ENCODE measurements around the gene CDK16.

Gene CDK16

DNA sequence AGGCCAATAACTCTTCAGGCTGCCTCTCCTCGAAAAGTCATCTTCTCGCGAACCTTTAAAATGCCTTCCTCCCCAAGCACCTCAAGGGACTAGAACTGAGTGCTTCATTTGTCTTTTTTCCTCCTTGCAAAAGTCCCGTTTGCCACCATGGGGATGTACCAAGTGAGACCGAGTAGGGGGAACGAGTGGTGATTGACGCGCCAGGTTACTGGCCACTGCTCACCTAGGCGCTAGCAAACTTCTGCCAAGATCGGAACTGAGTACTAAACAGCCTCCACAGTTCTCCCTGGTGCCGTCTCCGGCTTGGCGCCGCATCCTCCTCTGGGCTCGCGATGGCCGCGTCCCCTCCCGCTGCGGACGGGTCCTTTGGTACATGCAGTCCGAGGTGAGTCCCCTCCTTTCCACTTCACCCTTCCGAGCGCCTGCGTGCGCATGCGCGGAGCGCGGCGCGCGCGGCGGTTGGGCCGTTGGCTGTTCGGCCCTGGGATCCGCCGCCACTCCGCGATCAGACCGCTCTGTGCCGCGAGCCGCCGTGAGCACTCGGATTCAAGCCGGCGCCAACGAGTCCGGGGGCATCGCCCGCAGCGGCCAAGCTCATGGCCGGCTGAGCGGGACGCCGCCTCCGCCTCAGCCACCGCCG, at the start of gene CDK16:
CDK16 (plus strand) TSS at position 402 of the 640 bp plus-strand sequence. CDS start 4,877 bp downstream, outside the sequence.
- DNase-seq, result peak; percentile 85

DNA sequence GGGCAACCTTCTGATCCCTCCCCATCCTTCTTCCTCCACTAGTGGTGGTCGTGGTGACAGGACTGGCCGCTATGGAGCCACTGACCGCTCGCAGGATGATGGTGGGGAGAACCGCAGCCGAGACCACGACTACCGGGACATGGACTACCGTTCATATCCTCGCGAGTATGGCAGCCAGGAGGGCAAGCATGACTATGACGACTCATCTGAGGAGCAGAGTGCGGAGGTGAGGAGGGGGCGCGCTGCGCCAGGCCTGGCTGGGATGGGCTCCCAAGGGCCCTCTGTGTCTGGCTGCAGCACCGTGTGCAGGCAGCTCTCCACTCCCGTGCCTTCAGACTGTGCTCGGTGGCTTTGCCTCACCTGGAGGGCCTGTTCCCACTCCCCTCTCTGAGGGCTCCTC, 49.2 kb upstream of the CDK16 start:
- no peak for DNase-seq

DNA sequence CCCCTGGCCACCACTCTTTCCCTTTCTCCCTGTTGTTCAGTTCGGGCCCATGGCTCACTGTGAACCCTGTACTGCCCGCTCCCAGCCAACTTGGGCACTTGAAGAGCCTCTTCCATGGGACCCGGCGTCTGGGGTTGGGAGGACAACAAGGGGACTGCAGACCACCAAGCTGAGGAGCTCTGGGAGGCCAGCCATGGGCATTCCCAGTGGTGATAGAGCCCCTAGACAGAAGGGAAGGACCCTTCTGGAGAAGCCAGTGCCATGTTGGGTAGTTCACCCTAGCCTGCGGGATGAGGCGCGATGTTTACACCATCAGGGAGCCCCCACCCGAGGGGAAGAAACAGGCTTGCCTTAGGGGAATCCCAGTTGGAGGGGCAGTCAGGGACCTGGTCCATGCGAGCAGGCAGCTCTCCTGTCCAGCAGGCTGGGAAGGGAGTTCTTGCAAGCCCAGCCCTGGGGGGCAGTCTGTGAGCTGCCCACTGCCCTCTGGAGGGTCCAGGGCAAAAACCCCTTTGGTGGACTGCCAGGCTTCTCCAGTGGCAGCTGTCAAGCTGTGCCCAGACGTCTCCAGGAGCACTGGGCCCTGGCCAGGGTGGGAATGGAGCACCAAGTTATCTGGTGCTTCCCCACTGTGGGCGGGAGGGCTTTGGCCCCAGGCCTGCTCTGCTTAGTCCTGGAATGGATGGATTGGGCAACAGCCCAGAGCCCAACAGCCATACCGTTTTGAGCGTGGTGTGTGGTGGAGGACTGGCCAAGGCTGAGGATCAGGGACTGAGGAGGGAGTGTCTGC, 48.6 kb upstream of the CDK16 start:
- no peak for DNase-seq

DNA sequence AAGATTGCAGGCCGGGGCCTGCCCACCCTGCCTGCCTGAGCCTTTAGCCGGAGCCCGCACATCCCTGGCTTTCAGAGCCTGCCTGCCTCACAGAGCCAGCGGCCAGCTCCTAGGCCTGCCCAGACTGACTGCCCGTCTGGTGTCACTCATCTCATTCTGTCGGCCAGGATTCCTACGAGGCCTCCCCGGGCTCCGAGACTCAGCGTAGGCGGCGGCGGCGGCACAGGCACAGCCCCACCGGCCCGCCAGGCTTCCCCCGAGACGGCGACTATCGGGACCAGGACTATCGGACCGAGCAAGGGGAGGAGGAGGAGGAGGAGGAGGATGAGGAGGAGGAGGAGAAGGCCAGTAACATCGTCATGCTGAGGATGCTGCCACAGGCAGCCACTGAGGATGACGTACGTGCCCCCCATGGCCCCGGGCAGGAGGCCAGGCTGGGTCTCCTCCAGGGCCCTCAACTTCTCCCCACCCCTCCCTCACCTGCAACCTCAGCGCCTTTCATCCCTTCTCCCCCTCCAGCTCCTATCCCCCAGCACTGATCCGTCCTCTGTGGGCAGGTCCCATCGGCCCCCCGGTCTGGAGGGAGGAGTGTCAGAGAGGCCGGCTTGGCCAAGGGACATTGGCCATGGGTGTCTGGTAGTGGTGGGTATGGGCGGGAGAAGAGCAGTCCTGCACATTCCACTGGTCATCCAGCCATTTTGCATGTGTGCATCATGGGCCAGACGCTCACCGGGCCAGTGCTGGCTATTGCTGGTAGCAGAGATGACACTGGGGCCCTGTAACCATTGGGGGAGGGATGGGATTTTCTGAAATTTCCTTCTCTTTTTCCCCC, 47.4 kb upstream of the CDK16 start:
- DNase-seq, result no peak

DNA sequence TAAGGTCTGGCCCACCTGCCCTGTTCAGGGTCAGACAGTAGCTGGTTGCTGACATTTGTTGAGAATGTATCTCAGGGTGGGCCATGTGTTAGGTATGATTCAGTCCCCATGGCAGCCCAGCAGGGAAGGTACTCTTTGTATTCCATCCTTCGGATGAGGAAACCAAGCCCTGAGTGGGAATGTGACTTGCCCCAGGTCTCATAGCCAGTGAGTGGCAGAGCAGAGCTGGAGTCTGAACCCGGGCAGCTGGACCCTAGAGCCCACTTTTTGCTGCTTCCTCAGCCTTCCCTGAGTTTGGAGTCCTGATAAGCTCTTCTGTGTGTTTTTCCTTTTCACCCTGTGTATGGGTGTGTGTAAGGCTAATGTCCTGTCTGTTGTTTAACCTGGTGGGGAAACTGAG, 46.5 kb upstream of the CDK16 start:
- DNase-seq, result no peak

DNA sequence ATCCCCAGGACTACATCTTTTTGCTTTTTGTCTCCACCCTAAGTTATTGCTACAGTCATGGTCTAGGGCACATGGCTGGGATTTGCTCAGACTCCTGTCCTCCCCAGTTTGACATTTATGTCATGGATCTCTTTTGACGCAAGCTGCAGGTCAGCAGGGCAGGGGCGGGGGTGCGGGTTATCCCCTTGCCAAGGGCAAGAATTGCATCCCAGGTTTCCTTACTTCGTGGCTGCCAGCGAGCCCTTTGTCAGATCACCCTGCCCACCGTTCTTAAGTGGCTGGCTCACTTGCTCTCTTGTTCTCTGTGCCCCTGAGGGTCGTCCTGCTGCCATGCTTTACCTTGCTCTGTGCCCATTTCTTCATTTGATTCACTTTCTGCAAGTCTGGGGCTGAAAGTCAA, 45.9 kb upstream of the CDK16 start:
- no peak for DNase-seq

DNA sequence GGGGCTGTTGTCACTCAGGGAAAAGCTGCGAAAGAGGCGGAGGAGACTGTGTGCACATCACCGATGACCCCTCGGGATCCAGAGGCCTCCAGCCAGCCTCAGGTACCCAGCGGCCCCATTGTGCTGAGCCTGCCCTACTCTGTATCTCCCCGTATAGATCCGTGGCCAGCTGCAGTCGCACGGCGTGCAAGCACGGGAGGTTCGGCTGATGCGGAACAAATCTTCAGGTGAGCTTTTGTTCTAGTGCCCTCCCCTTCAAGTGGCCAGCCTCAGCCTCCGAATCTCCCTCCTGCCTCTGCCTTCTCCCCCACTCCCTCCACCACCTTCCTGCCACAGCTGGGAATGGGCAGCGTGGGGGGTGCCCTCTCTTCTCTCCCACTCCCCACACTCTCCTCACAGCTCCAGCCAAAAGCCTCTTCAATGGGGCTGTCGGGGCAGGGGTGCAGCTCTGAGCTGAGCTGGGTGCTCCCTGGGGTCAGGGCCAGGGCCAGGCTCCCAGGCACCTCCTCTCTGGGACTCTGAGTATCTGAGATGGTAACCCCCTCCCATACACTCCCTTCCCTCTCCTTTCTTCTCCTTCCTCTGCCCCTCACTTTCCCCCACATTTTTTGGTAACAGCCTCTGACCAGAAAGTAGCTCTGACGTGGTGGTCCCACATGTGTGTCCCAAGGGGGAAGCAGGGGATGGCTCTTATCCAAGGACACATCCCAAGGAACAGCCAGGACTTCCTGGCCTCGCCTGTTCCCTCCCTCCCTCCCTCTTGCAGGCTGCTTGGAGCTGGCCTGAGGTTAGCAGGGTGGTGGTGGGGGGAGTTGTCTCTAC, 45.3 kb upstream of the CDK16 start:
- DNase-seq, result no peak

DNA sequence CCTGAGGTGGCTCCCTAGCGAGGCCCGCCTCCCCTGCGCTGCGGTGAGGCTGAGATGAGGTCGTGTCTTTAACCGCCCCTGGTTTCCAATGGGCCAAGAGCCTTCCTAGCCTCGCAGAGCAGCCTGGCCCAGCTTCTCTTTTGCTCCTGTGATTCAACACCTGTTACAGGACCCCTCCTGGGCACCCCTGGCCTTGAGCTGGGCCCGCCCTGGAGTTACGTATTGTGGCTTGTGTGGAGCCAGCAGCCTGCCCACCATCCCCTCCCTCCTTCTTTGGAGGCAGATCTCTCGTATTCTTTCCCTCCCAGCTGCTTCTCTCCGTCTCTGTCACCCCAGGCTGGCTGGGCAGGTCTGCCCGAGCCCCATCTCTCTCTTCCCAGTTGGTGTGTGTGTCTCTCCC, 44.1 kb upstream of the CDK16 start:
- DNase-seq, result no peak

DNA sequence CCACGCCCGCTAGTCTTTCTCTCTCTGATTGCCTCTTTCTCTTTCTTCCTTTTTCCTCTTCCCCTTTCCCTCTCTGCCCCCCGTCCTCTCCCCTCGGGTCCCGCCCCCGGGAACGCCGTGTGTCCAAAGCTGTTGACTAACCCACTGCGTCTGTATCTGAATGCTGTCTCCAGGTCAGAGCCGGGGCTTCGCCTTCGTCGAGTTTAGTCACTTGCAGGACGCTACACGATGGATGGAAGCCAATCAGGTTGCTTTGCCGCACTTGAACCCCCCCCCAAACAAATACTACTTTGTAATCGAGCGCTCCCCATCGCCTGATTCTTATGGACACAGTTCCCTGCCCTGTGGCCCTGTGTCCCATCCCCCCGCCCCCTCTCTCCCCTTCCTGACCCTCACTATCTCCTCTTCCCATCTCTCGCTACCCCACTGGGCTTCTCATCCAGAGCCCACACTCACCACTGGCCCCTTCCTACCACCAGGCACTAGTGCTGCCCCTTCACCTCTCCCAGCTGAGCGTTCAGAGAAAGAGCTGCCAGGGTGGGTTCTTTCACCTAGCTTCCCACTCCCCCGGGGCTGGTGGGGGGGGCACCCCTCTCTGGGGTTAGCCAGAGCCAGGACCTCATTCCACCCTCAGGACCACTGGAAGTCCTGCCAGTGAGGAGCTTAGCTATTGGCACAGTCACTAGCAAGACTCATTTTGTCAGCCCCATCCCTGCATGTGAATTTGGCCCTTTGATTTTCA, 43.5 kb upstream of the CDK16 start:
- no peak for DNase-seq

DNA sequence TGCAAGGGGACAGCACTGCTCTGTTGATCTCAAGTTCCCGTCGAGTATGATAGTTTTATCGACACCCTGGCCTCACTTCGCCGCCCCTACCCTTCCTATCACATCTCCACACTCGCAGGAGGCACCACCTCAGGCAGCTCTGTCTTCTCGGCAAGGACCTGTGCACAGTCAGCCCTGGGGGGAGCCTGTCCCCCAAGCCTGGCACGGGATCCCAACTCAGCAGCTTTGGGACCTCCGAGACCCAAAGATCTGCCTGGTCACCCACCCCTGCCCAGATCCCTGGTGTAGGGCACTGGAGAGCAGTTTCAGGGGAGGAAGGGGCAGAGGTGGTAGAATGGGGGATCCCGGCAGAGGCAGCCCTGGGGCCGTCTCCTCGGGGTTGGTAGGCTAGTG, 42.9 kb upstream of the CDK16 start:
- no peak for DNase-seq

DNA sequence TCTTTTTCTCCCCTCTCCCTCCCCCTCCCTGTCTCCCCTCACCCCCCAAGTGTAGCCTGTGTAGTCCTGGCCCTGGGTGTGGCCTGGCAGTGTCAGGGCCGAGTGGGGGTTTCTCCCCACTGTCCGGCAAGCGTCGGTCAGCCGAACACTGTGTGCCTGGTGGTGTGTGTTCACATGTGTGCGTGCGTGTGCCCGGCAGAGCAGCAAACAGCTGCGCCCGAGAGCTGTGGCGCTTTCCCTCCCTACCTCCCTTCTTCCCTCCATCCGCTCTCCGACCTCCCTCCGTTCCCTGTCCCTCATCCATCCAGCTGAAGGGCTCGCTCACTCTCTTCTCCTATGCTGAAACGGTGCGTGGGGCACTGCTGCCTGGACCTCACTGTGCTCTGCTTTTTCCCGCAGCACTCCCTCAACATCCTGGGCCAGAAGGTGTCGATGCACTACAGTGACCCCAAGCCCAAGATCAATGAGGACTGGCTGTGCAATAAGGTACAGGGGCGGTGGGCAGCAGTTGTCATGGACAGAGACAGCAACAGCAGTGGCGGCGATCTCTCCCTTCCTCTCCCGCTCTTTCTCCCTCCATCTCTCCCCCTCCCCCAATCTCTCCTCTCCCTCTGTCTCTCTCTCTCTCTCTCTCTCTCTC, 42.3 kb upstream of the CDK16 start:
- no peak for DNase-seq

DNA sequence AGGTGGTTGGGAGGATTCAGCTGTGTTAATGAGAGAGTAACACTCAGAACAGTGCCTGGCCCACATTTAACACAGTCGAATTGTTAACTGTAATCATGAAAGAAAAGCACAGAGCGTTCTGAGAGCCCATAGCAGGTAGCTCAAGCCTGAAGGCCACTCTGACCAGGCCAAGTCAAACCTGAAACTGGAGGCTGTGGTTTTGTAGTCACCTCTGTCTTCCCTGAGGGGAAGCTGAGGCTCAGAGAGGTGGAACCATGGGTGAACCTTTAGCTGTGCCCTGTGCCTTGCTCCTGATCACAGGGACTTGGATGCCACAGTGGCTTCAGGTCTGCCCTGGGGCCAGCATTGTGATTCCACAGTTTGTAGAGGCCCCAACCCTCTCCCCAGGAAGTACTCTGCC, 41.4 kb upstream of the CDK16 start:
- DNase-seq, result no peak

DNA sequence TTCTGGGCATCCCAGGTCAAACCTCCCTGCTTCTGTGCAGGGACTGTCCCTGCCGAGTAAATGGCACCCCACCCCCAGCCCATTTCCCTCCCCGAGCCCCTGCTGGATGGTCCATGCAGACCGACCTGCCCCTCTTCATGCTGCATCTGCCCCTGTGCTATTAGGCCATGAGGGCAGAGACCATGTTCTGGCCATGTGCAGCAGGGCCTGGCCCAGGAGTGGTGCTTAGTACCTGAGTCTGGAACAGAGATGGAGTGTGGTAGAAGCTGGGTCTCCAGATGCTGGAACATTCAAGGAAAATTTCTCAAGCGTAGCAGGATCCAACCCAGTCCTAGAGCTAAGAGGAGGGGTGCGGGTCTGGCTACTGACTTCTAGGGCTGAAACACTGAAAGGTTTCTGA, 40.1 kb upstream of the CDK16 start:
- DNase-seq, result no peak

DNA sequence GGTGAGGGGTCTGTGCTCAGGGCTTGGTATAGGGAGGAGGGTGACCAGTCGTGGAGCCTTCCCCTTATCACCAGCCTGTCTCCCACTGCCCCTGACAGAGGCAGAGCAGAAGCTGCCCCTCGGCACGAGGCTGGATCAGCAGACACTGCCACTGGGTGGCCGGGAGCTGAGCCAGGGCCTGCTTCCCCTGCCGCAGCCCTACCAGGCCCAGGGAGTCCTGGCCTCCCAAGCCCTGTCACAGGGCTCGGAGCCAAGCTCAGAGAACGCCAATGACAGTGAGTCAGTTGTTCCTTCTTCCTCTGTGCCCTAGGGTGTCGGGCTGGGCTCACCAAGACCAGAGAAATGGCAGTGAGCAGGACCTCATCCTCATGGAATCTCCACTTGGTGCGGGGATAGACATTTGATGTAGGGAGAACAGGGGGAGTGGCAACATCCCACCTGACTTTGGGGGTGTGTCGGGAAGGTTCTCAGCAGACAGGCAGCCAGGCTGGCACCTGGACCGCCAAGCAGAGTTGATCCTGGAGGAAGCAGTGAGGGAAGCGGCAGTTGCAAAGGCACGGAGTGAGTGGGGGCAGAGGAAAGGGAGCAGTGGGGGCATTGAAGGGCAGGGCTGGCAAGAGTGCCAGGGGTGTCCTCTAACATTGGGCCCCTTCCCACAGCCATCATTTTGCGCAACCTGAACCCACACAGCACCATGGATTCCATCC, 39.1 kb upstream of the CDK16 start:
- DNase-seq, result no peak

DNA sequence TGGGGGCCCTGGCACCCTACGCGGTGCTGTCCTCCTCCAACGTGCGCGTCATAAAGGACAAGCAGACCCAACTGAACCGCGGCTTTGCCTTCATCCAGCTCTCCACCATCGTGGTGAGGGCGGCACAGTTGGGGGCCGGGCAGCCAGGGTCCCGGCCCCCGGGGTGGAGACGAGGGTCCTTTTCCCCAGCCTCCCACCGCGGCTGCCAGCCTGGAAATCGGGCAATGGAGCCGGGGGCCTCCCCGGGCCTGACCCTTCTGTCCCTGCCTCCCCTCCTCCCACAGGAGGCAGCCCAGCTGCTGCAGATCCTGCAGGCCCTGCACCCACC, 38.6 kb upstream of the CDK16 start:
- no peak for DNase-seq

DNA sequence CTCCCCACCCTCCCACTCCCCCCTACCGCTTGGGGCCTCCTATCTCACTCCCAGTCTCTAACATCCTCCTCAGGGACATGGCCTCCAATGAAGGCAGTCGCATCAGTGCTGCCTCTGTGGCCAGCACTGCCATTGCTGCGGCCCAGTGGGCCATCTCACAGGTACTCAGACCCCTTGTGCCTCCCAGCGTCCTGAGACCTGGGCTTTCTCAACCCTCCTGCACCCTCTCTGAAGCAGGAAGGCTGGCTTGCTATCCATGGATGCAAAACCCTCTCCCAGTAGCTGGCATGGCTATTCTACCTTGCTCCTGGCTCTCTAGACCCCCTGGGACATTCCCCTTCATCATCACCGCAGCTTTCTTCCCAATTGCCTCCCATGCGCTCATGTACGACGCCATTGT, 38.1 kb upstream of the CDK16 start:
- no peak for DNase-seq

DNA sequence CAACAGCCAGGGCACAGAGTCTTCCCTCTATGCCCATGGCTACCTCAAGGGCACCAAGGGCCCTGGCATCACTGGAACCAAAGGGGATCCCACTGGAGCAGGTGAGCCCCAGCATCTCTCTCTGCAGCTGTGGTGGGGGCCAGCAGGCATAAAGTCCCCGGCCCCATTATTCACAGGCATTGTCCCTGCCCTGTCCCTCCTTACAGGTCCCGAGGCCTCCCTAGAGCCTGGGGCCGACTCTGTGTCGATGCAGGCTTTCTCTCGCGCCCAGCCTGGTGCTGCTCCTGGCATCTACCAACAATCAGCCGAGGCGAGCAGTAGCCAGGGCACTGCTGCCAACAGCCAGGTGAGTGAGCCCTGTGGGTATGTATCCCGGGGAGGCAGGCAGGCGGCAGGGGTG, 37.2 kb upstream of the CDK16 start:
- no peak for DNase-seq

DNA sequence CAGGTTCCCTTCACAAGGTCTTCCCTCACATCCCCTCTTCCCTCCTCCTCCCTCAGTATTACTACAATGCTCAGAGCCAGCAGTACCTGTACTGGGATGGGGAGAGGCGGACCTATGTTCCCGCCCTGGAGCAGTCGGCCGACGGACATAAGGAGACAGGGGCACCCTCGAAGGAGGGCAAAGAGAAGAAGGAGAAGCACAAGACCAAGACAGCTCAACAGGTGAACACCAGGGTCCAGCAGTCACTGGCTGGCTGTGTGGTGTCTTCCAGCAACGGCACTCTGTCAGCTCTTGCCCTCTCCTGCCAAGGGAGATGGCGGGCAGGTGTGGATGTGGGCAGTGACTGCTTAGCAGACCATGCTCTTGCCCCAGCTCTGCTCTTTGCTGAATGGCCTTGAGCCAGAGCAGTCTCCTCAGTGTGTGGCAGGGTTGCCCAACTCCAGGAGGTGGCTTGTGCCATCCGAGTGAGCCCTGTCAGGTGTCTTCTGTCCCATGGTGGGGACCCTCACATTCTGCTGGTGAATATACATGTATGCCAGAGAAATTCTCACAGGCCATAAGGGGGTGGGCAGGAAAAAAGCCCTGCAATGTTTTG, 36.3 kb upstream of the CDK16 start:
- no peak for DNase-seq

DNA sequence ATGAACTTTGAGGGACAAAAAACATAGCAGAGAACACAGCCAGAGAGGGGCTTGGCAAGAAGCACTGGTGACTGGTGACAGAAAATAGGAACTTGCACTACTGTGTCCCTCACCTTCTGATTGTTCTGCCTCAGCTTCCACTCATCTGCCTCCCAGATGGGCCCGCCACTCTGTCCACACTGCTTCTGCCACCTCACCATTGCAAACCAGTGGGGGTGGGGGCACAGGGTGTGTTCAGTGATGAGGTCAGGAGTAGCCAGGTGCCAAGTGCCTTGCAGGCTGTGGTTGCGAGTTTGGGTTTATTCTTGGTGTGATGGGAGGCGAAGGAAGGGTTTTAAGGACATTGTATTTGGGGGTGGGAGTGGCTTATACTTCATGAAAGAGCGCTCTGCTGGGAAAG, 34.0 kb upstream of the CDK16 start:
- DNase-seq, result no peak

DNA sequence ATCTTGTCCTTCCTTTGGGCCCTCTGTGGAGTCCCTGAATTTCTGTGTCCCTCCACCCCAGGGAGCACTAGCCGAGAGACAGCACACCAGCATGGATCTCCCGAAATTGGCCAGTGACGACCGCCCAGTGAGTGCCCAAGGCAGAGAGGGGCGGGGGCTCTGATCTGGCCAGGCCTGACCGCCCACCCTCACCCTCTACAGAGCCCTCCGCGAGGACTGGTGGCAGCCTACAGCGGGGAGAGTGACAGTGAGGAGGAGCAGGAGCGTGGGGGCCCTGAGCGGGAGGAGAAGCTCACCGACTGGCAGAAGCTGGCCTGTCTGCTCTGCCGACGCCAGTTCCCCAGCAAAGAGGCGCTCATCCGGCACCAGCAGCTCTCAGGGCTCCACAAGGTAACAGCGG, 33.2 kb upstream of the CDK16 start:
- DNase-seq, result no peak
